CD4-positive, alpha-beta T cell treated with Interleukin-4 for 4 hours (primary cell): ENCODE data around the gene FAF2.

Experiments used
- DNase-seq: peaks from one replicate; pipeline ENCODE4 v3.0.0-alpha.2; 2020

FAF2 gene

GRCh38 chr5:176514244-176514950 lies 66.2 kb downstream of the FAF2 start:
- DNase-seq: no peak

DNA sequence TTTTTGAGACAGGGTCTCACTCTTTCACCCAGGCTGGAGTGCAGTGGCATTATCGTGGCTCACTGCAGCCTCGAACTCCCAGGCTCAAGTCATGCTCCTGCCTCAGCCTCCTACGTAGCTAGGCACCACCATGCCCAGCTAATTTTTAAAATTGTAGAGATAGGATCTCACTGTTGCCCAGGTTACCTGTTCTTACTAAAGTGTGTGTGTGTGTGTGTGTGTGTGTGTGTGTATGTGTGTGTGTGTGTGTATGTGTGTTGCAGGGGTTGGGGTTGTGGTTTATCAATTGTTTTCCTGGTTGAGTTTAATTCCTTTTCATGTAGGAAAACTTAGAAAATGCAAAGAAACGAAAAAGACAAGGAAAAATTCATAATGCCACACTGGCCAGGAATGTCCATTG lies 67.2 kb downstream of the FAF2 start:
- DNase-seq: no peak

GRCh38 chr5:176517053-176517661 lies 69.0 kb downstream of the FAF2 start:
- no peak for DNase-seq

GRCh38 chr5:176519810-176520720 lies 71.9 kb downstream of the FAF2 start:
- no peak for DNase-seq

DNA sequence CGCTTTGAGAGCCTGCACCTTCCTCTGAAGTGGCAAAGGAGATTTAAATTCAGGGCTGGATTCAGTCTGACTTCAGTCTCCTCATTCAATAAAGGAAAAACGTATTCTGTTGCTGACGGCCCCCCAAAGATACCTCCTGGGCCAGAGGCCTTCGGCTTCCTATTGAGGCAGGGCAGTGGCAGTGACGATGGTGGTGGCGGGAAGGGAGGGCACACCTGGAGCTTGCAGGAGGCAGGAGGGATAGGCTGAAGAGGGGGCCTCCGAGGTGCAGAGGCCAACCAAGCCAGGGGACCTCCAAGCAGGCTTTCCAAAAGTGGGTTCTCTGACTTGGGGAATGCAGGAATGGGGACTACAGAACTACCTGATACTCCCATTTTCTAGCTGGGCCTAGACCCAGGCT lies 73.1 kb downstream of the FAF2 start:
- DNase-seq: no peak

- no peak for DNase-seq
Observed at GRCh38 chr5:176521699-176522263, 73.6 kb downstream of the FAF2 start.

GRCh38 chr5:176524138-176524537 lies 76.0 kb downstream of the FAF2 start:
- no peak for DNase-seq

GRCh38 chr5:176524987-176525386 lies 76.8 kb downstream of the FAF2 start:
- DNase-seq: no peak

DNA sequence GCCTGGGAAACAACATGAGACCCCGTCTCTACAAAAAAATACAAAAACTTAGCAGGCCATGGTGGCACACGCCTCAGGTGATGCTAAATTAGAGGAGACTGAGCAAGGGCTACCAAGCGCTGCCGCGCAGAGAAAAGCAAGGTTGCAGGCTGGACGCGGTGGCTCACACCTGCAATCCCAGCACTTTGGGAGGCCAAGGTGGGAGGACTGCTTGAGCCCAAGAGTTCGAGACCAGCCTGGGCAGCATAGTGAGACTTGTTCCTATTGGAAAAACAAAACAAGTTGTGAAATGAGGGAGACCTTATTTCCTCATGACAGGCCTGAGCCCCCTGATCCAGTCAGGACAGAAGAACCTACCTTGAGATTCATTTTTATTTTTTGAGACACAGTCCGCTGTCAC lies 77.5 kb downstream of the FAF2 start:
- DNase-seq: no peak

DNA sequence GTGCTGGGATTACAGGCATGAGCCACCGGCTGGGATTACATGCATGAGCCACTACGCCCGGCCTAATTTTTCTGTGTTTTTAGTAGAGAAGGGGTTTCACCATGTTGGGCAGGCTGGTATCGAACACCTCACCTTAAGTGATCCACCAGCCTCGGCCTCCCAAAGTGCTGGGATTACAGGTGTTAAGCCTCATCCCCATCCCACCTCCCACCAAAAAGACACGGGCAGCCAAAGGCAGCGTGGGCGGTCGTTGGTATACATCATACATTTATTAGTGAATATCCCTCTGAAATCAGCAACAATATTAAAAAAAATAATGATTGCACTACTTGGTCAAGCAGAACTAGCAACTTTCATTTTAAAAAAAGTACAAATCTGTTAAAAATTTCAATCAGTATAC lies 78.3 kb downstream of the FAF2 start:
- DNase-seq: no peak

DNA sequence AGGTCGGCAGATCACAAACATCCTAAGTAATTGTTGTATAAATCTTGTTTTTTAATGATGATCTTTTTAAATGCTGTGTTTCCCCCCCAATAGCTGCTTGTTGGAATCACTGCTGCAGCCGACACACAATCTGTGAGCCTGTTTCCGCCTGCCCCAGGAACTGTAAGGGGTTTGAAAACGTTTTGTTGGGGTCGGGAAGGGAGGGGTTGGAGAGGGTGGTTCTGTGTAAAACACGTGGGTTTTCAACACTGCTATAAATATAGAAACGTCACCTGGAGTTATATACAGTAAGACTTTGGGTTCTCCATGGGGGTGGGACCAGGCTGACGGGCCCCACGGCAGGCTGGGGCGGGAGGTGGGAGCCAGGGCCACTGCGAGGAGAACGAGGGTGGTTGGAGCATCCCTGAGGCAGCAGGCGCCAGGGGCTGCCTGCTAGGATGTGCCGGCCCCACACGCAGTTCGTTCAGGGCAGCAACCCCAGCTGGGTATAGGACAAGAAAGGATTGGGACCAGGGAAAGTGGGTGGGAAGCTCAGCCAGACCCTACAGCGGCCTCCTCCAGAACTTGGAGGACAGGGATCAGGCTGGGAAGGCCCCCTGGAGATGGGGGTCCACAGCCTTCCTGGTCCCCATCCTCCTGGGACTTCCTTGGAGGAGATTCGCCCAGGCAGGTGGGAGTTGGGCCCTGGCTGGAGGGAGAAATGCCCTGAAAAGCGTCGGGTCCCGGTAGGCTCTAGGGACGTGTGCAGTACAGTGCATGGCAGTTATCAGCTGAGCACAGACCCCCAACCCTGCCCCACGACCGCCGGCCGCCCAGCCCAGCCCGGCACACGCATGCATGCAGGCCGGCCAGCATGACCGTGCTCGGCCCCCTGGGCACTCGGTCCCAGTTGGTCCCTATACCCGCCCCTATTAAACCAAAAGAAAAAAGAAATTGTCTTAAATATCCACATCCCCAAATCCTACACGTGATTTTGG lies 79.3 kb downstream of the FAF2 start:
- no peak for DNase-seq

DNA sequence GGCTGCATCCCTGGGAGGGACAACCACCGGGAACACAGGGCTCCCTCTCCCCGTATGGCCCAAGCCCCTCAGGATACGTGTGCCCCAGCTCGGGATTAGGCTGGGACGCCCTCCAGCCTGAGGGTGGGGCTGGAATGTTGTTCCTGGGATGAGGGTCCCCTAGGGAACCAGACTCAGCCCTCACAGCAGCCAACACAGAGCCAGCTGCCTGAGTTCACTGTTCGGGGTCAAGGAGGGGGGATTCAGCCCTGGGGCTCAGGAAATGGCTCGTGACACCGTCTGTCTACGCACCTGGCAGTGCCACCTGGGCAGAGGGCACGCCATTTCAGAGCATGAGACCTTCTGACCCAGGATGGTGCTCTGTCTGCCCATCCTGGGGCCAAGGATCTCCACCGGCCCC lies 80.1 kb downstream of the FAF2 start:
- DNase-seq: no peak

DNA sequence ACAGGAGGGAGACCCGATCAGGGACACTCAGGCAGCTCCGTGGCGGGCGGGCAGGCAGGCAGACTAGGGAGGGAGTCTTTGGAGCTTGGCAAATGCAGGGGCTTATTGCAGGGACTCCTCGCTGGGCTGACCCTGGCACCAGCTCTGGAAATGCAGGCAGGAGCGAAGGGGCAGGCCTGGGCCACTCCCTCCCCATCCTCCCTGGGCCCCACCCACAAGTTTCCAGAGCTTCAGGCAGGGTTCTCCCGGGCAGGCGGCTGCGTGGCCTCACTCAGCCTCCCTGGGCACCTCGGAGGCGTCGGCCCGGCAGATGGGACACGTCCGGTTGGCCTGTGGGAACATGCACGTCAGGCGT lies 80.6 kb downstream of the FAF2 start:
- no peak for DNase-seq

- DNase-seq: no peak
Observed at GRCh38 chr5:176529116-176529740, 81.0 kb downstream of the FAF2 start.

DNA sequence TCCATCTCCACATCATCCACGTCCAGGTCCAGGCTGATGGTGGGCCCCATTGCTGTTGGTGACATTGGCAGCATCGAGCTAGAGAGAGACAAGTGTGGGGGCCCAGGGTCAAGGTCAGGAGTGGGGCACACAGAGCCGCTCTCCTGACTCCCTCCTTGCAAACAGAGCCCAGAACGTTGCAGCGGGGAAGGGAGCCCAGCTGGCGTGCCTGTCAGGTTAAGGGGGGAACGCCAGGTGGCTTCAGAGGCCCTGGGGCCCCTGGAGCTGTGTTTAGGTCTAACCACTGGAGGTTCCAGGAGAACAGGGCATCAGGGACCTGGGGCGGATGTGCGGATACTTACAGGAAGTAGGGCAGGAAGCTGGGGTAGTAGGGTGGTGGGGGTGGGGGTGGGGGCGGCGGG lies 81.6 kb downstream of the FAF2 start:
- DNase-seq: peak; percentile 63

DNA sequence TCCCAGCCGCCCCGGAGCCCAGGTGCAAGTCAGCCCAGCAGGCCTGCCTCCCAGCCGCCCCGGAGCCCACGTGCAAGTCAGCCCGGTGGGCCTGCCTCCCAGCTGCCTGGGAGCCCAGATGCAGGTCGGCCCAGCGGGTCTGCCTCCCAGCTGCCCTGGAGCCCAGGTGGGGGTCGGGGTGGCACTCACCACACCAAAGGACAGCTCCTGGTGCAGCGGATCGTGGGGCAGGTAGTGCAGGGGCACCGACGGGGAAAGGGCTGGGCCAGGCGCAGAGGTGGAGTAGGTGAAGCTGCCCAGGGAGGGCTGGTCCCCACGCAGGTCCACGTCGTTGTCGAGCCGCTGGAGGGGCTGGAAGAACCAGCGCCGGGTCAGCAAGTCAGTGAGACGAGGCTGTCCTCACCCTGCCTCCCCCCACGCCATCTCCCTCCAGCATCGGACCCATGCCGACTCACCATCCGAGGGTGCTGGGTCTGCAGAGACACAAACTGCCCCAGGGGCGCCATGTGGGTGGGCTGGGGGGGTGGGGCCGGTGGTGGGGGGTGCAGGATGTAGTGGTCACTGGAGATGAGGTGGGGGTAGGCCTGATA lies 82.3 kb downstream of the FAF2 start:
- no peak for DNase-seq

GRCh38 chr5:176530983-176531901 lies 83.1 kb downstream of the FAF2 start:
- DNase-seq: no peak

- no peak for DNase-seq
Observed at GRCh38 chr5:176531902-176532493, 83.8 kb downstream of the FAF2 start.

GRCh38 chr5:176532795-176533194 lies 84.6 kb downstream of the FAF2 start:
- no peak for DNase-seq

DNA sequence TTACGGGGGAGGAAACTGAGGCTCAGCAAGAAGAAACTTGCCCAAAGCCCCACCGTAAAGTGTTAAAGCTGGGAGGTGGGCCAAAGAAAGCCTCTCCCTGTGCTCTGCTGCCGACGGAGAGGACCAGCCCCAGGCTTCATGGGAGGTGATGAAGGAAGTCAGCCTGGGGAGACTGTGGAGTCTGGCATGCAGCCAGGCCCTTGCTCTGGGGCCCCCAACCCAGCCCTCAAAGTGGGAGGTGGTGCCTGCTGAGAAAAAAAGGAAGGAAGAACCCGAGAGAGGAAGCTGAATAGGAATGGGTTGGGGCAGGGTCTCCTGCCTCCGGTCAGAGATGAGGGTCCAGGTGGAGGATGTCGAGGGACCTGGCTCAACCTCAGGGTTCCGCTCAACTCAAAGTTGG lies 85.2 kb downstream of the FAF2 start:
- DNase-seq: no peak
